Stimulated activated CD4-positive, alpha-beta T cell treated with anti-CD3 and anti-CD28 coated beads, Interleukin-1b, Interleukin-23, amount 100 ng/mL, for 48 hours (primary cell): ENCODE measurements around the gene MAPKAP1.

Source experiments
- DNase-seq: peaks from one replicate; pipeline ENCODE4 v3.0.0-alpha.2; 2020

The MAPKAP1 gene

DNA sequence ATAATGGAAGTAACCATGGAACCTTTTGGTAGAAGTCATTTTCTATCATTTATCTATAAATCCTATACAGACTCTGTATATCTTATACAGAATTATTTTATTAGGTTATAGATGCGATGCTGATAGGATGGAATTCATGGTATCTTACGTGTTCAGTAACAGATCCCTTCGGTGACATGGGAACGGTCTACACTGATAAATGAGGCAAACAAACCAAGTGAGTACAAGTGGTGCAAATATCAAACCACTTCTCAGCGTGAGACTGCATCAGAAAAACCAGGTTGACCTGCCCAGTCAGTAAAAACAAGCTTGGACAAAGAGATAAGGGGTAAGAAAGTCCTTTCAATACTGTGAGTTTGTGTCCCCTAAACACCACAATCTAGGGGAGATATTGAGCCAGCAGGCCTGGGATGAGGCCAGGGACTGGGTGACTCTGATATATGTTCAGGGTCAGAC, 229.9 kb downstream of the MAPKAP1 start:
- DNase-seq = no peak

DNA sequence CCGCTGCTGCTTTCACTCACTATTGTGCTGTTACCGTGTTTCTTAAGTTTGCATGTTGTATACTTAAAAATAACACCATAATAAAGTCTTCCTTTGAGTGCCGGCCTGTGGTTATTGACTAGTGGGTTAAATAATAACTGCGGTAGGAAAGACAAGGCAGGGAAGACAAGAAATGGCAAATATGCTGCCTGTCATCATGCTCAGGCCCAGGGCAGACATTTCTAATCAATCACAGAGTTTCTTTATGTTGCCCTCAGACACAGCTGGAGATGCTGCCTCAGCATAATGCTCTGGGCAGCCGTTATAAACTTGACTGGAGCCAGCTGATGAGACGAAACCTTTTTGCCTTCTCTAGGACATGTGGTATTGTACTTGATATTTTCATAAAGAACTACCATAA, 230.4 kb downstream of the MAPKAP1 start:
- DNase-seq = no peak

DNA sequence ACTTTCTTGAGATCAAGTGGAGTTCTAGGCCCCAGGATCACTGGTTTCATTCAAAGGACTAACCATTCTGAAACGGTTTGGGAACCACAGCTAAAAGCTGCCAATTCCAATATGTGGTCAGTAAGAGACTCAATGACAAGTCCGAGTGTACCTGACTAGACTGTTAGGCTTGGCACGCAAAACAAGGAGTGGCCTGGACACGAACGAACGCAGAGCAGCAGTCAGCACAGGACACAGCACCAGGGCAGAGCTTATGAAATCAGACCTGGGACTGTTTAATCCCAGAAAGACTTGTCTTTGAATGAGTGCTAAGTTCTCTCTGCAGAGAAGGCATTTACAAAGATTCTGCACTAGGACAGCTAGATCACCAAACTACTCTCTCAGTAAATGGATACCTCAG, 231.6 kb downstream of the MAPKAP1 start:
- DNase-seq = no peak

DNA sequence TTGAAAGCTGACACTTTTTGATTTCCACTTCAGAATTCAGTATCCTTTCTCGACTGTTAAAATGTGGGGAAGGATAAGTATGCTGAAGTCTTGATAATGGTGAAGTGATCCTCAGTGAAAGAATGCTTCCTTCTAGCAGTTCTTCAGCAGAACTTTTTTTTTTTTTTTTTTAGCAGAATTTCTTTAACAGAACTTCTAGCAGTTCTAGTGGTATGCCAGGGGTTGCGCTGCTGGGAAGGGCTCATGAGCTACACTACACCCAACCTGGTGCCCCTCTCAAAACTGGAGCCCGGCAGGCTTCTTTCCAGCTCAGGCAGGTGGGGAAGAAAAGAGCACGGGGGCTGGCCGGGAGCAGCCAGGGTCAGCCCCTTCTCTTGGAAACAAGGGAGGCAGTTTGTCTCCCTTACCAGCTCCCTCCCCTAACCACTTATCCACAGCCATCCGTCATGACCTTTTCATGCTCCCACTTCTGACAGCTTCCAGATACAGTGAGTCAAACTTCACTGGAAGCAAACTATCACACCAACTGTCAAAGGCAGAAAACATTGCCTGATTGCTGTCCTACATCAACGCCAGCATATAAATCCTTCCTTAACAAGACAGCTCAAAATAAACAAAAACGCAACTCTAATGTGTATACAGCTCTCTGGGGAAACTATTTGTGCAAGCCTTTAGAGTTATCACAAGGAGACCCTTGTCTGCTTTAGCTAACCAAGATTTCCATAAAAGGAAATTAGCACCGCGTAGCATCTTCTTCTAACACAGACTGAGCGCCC, 233.9 kb downstream of the MAPKAP1 start:
- DNase-seq = no peak

DNA sequence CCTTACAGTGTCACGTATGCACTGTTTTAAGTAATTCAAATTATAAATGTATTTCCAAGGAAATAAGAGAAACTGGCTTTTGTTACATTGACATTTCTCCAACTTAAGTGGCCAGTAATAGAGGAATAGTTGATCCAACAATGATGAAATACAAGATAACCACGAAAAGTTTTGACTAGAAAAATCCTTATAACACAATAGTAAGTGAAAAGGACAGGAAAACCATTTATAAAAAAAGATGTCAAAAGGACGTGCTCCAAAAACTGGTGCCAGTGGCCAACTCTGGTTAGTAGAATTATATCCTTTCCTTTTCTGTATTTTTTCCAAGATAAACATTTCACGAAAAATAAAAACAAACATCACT, 234.5 kb downstream of the MAPKAP1 start:
- DNase-seq = no peak

DNA sequence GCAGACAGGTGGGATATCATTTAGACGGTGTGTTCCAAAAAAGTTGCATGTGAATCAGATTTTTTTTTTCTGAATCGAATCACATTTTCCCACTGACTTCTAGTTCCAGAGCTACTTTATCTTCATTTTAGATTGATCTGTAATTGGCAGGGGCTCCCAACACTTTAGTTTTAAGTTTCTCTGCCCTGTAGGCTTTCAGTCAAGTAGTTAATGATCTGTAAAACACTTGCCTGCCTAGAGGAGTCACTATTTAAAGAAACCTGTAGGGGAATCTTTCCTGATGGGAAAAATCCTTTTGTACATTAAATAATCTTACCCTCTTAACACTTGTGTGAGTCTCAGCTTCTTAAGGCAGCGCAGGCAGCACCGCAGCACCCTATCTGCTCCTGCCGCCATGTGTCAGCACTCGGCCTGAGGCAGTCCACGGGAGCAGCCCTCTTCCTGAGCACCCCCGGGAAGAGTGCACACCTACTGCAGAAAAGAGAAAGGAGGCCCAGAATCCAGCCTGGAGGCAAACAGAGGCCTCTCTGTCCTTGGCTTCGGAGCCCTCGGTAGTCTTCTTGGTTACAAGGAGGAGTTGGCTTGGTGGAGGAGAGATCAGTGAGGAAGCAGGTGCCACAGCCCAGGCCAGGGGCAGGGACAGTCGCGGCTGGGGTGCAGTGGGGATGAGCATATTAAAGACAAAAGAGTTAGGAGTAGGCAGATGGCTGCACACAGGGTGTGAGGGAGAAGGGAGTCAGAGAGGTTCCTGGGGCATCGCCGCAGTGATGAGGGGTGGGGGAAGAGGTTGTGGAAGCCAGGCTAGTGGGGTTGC, 236.0 kb downstream of the MAPKAP1 start:
- DNase-seq = no peak

DNA sequence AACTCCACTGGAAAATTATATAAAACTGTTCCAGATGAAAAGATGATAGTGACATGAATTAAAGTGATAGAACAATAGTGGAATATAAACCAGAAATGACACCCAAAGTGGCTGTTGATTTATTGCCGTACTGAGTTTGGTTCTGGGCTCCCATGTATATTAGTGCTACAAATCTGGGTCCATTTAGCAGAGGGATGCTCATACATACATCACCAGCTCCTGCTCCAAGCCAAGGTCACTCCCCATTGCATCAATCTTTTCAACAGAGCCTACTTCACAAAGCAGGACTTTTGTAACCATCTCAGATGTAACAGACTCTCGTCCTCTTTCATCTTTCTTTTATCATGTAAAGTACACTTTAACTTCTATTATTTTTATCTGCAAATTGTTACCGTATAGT, 236.8 kb downstream of the MAPKAP1 start:
- DNase-seq = no peak

DNA sequence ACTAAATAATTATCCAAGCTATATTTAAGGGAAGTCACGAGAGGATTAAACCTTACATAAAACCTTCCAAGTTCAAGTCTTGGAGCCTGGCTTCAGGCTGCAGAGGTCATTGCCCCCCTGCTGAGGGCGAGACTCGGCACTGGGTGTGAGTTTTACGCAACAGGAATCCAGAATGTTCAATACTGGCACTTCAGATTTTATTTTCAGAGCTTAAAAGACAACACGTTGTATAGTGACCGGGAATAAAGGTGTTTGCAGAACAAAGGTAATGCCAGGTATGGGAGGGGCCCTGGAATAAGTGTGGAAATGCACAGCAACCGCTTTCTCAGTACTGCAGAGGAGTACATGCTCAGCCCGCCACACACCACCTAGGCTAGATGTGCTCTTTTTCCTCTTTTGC, 238.4 kb downstream of the MAPKAP1 start:
- no peak for DNase-seq

DNA sequence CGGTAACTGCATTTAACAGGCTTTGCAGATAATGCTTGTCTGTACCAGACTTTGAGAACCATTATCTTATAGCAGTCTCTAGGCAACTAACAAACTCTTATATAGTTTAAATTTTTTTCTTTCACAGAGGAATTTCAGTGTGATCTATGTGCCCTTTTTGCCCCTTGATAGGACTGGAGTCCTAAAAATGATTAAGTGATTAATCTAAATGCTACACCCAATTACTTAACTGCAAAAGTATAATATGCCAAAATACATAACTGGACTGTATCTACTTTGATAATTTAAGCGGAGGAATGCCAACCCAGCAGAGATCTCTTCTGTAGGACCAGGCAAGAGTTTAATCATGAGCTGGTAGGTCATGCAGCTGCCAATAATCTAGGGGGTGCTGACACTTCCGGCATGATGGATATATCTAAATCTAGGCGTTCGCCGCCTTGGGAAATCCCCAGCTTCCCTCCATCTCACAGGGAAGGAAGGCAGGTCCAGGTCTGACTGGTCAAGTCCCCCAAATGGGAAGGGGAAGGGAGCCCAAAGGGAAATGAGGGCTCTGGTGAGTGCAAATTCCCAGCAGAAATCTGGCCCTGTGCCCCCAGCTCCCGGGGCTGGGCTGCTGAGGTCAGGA, 239.8 kb downstream of the MAPKAP1 start:
- no peak for DNase-seq

DNA sequence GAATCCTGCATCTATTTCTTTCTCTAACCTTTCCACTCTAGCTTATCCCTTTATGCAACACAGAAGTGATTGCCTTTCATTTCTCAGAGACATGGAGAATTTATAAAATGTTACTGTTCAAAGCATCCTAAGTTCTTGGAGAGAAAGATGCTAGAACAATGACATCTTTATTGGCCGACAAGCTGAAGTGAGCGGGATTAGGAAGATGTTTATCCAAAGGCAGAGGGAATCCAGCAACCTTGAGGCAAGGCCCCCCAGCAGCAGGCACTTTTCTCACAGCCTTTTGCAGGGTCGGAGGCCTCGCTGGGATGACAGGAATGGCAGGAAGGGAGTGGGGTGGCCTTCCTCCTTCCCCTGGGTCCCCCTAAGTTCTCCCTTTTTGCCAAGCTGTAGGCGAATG, 240.6 kb downstream of the MAPKAP1 start:
- no peak for DNase-seq

DNA sequence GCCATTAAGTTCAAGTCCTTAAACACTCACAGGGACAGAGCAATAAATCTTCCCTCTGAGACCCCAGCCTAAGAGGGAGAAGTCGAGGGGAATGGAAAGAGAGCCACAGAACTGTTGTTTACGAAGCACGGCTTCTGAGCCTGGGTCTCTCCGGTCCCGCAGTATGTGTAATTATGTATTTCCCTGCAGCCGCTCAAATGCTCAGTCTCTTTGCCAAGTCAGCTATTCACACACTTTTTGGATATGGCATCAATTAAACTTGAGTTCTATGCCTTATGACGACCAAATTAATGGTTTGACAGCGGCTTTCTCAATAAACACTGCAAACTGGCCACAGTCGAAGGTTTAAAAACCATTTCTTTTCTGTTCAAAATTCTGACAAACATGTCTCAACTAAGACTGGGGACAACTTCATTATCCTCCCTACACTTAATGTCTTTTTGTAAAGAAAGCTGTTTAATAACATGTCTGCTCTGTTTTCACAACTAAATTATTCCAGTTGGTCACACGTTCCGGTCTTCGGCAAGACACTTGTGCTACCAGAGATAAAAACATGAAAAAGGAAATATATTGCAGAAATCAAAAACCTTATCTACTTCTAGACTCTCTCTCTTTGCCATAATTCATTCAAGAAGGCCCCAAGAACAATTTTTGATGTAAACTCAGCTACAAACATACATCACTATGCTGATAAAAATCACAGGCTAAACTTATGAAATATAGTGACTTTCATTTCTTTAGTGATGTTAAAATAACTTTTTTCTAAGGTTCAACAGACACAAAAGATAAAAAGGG, 242.2 kb downstream of the MAPKAP1 start:
- no peak for DNase-seq

DNA sequence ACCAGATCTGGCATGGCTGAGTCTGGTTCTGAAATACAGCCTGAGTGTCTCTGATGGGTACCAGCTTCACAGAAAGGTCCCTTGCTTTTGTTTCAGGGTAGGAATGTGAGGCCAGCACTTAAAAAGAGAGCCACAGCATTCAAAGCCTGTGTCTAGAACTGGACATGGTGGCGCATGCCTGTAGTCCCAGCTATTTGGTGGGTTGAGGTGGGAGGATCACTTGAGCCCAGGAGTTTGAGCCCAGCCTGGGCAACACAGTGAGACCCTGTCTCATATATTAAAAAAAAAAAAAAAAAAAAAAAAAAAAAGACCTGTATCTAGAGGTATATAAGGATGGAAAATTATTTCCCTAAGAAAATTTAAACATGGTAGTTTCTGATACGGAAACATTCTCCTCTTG, 243.1 kb downstream of the MAPKAP1 start:
- DNase-seq = no peak

DNA sequence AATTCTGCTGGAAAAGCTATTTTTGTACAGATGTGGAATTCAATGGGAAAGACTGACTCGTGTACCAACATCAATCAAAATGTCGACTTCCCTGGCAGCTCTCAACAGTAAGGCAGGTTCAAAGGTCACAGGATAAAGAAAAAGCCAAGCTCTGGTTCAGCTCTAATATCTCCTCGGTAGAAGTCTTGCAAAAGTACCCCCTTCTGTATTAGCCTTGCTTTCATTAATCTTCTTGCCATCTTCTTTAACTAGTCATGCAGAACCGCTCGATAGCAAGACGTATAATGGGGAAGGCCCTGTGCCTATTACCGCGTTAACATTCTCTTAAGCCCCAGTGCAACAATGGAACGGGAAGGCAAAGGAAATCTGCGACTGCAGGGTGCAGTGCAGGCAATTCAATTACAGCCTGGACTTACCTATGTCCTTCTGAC, 244.1 kb downstream of the MAPKAP1 start:
- no peak for DNase-seq

DNA sequence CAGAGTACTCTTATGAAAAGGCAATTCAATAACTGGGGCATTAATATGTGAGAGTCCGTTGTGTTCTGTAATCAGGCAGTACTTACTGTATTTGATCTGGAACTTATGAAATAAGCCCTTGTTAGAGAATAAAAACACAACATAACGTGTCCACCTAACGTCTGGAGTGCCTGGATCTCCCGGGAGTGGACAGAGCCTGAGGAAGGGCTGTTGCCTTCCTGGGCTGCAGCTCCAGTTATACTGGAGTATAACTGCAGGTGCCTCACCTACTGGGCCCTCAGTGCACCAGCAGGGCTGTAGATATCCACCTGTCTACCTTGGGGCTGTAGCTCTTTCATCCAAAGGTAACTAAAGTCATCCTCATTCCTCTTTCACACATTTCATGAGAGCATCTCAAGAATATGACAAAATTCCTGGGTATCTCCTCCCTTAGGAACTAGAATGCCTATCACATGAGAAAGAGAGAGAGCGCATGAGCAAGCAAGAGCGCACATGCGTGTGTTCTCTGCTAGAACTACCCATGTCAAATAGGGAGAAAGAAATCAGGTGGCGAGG, 245.3 kb downstream of the MAPKAP1 start:
- no peak for DNase-seq

DNA sequence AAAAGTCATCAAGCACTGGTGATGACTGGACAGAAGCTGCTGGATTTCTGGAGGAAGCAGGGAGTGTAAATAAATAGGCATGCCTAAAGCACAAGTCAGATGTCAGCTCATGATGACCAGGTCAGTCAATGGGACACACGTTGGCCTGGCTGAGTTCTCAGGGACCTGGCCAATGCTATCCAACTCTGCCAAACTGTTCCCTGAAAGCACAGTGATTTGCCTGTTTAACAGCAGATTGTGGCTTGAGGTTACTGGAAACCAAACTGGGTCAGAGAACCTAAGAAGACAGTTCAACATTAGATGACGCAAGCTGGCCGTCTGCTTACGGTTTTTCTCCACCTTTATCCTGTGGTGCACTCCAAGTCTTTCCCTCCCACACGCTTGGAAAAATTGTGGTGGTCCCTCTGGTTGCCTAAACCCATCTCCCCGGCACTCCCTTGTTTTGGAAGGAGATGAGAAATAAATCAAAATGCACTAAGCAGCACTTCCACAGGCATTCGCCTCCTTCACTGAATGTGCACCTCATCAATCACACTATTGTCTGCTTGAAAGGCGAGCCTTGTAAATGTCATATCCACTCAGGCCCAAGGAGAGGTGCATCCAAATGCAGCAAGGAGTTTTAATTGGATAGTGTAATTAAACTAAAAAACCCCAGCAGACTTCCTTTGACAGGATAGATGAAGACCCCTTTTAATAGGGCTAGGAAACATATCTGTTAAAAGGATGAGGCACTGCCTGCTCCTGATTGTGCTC, 245.9 kb downstream of the MAPKAP1 start:
- no peak for DNase-seq

DNA sequence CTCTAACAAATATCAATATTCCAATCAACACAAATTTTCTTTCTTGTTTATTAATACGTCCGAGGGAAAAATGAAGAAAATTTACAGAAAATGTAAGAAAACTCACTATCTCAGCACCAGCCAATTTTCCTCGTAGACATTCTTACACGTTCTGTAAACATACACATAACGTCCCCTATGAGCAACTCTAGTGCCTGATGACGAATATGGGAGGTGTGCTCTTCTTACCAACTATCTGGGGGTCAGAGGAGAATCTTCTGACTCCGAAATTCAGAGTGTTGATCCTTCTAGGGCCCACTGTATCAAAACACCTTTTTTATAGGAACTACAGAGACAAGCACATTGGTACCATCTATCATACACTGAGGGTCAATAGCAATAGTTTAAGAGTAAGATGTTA, 246.7 kb downstream of the MAPKAP1 start:
- no peak for DNase-seq

DNA sequence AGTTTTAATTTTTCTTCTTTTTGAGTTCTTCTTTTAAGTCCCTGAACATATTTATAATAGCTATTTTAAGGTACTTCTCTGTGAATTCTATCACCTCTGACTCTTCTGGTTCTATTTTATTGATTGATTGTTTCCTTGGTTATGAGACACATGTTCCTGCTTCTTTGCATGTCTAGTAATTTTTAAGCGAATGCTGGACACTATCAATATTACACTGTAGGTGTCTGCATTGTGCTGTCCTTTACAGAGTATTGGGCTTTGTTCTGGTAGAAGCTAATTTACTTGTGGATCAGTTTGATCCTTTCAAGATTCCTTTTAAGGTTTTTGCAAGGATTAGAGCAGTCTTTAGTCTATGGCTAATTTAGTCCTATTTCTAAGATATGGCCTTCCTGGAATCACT, 249.7 kb downstream of the MAPKAP1 start:
- no peak for DNase-seq

DNA sequence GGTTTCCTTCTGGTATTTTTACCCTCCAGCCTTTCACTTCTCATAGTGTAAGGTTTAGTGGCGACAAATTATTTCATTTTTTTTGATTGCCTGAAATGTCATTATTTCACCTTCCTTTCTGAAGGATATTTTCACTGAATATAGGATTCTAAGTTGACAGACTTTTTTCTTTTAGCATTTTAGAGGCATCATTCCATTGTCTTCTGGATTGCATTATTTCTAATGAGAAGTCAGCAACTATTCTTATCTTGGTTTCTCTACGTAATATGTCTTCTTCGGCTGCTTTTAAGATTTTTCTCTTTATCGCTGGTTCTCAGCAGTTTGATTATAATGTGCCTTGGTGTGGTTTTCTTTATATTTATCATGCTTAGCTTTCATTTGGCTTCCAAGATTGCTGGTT, 251.1 kb downstream of the MAPKAP1 start:
- DNase-seq = no peak

DNA sequence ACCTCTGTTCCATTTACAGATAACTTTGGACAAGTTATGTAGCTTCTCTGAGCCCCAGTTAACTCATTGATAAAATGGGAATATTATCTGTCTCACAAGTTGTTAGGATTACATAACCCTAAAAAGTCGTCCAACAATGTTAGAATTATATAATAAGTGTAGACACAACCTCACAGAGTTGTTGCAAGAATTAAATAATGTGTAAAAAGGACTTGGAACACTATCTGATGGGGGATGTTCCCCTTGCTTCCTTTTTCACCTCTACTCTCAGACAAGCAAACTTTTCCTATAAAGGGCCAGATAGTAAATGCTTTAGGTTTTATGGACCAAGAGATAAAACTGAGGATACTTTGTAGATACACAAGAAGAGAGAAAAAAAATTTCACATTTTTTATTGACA, 251.9 kb downstream of the MAPKAP1 start:
- DNase-seq = no peak

DNA sequence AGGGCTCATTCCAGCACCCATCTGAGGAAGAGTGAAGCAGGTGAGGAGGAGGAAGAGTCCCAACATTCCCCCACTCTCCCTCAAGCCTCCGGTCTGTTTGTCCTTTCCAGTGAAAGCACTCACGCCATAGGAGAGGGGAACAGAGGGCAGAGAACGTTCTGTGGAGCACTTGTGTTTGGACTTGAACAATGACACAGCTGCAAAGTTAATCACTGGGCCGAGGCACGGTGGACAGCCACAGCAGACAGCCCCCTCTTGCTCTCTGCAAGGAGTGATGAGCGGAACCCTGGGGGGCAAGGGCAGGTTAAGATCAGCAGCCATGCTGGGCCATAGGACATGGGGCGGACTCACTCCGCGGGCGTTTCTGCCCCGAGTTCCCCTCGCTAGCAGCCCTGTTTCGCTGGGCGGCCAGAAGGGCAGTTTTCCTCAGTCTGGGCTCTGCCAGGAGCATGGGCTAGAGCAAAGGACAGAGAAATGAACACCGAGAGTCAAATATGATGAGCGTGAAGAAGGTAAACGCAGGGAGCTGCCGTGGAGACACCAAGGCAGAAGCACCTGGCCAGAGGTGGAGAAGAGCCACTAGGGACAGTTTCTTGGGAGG, 259.7 kb downstream of the MAPKAP1 start:
- no peak for DNase-seq

DNA sequence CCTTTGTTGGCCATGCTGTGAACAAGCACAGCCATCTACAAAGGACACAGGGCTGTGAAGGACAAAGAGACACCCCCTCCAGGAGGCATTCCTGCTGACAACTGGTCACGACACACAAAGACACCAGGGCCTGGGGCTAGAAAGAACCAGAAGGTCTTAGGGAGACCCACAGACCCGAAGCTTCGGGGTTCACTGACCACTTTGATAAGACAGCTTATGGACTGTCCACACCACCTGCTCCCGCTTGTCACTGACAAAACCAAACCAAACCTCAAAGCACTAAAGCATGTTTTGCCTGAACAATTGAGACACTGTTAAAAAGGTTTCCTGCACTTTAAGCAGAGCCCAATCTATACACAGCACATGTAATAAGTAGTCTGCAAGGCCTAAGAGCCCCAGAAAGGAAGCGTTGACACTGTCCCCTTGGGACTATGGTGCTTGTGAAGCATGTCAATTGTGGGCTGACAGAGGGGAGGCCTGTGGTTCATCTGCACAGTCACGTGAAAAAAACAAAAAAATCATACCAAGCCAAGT, 260.4 kb downstream of the MAPKAP1 start:
- DNase-seq = no peak
